Lower leg skin (tissue), 3 donors: ENCODE data around the gene HAUS3.

Experiments
- CTCF ChIP-seq, 3 donors: fragments of 450-650 bp; IDR thresholded peaks; one replicate each; pipeline ENCODE4 v1.5.1; 2016; ENCODE audit warnings: antibody characterized with exemption in 3 of 3, mild to moderate bottlenecking in 3 of 3, moderate library complexity in 2 of 3
- POLR2A ChIP-seq, 2 donors: fragments of 450-650 bp; IDR thresholded peaks; one replicate each; pipeline ENCODE4 v1.6.1; 2016 to 2017; ENCODE audit warnings: antibody characterized with exemption in 2 of 2, mild to moderate bottlenecking in 1 of 2, moderate library complexity in 1 of 2

- TF ChIP-seq CTCF (IDR thresholded peaks at IDR 0.05) (no peak), POLR2A (IDR thresholded peaks at IDR 0.05) (no peak)
These were observed 22.6 kb upstream of the HAUS3 start for GRCh38 chr4:2264481-2265041.
